NOMO-1 (cell line): Measurements from ENCODE around the gene RPS16.

ENCODE experiments used
- DNase-seq, 2 experiments: peaks; one replicate each; lab custom pipeline; 2025; ENCODE audit not compliant: unreplicated experiment in 2 of 2; lab: John Stamatoyannopoulos, UW

Gene RPS16

DNA sequence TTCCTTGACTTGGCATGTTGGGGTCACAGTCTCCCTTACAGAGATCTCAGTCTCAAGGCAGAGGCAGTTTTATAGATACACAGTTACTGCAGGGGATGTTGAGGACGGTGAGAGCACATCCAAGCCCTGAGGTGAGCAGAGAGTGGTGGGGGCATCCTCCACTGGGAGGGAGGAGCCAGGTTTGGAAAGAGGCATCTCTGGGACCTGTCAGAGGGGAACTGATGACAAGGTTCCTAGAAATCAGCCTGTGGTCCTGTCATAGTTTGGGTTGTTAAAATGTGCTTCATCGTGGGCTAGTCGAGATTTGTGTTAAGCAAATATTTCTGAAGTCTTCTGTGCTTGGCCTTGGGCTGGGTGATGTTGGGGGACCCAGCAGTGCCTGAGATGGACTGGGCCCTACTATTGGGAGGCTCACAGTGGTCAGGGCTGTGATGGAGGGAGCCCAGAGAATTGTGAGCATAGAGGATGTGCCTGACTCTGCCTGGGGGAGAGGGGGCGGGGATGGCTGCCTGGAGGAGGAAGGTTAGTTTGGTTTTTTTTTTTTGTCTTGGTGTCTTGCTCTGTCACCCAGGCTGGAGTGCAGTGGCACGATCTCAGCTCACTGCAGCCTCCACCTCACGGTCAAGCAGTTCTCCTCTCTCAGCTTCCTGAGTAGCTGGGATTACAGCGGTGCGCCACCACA, 13.5 kb upstream of the RPS16 start:
- no peak for DNase-seq

- DNase-seq = peak; percentile 34 to 65
These were observed 12.5 kb upstream of the RPS16 start for GRCh38 chr19:39448271-39448670.

GRCh38 chr19:39446365-39447084, 10.8 kb upstream of the RPS16 start:
- no peak for DNase-seq

DNA sequence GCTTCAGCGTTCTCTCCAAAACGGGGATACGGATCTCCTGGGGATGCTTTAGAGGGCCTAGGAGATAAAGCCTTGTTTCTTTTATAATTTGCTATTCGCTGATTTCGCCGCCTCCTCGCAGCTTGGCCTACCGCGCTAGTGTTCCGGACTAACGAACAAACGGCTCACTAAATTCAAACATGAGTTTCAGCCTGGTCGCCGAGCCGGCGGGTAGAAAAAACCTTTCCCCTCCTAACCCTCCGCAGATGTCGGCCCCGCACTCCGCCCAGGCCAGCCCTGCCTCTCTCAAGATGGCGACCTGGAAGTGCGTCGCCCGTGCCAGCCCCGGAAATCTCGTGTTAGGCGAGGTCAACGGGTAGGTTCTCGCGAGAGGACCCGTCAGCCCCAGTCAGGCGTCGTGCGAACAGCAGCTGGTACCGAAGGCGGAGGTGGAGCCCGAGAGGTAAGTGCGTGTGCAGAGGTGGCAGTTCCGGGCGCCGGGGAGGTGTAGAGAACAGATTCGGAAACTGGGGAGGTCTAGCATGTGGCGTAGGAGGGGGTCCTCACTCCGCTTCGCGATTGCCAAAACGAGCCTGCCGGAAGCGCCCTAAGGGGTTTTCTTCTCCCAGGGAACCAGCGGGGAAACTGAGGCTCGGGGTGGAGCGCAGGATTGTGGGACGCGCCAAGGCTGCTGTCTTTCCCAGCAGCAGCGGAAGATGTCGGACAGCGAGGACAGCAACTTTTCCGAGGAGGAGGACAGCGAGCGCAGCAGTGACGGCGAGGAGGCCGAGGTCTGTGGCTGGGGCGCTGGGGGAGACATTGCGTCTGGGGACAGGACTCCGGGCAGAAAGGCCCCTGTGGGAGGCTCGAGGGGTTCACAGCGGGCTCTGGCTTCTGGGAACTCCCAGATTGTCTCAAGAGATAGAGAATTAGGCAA, 9.7 kb upstream of the RPS16 start, which contains the start of gene SUPT5H:
Gene SUPT5H (plus strand): TSS at position 387 of the 916 bp plus-strand sequence. CDS start 309 bp downstream, at position 696.
- DNase-seq = peak; percentile 96 to 97

DNA sequence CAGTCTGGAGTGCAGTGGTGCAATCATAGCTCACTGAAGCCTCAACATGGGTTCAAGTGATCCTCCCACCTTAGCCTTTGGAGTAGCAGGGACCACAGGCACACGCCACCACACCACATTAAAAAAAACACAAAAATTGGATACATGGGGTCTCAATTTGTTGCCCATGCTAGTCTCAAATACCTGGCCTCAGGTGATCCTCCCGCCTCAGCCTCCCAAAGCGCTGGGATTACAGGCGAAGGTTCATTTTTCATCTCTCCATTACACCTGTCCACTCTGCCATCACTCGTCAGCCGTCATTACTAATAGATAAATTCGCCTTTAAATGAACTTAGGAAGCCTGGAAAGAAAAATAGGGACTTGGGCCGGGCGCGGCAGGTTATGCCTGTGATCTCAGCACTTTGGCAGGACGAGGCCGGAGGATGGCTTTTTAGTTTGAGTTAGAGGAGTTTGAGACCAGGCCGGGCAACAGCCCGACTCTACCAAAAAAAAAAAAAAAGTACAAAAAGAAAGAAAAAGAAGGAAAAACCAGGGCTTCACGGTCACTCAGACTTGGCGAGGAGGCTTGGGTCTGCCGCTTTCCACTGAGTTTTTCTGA, 8.9 kb upstream of the RPS16 start:
- no peak for DNase-seq

- DNase-seq = no peak
These were observed 2.7 kb upstream of the RPS16 start for GRCh38 chr19:39438270-39438934.

DNA sequence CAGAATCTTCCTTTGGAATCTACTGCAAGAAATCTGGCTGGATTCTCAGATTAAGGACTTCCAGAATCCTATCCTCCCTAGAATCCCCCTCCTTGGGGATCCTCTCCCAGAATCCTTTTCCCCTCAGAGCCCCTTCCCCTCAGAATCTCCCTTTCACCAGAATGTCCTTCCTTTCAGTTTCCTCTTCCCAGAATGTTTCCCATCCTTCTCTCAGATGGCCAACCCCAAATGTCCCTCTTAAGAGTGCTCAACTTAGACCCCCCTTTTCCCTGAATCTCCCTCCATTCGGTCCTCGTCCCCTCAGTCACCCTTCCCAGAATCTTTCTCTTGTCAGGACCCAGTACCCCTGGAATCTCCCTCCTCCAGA, 584 bp upstream of the RPS16 start:
- no peak for DNase-seq

DNA sequence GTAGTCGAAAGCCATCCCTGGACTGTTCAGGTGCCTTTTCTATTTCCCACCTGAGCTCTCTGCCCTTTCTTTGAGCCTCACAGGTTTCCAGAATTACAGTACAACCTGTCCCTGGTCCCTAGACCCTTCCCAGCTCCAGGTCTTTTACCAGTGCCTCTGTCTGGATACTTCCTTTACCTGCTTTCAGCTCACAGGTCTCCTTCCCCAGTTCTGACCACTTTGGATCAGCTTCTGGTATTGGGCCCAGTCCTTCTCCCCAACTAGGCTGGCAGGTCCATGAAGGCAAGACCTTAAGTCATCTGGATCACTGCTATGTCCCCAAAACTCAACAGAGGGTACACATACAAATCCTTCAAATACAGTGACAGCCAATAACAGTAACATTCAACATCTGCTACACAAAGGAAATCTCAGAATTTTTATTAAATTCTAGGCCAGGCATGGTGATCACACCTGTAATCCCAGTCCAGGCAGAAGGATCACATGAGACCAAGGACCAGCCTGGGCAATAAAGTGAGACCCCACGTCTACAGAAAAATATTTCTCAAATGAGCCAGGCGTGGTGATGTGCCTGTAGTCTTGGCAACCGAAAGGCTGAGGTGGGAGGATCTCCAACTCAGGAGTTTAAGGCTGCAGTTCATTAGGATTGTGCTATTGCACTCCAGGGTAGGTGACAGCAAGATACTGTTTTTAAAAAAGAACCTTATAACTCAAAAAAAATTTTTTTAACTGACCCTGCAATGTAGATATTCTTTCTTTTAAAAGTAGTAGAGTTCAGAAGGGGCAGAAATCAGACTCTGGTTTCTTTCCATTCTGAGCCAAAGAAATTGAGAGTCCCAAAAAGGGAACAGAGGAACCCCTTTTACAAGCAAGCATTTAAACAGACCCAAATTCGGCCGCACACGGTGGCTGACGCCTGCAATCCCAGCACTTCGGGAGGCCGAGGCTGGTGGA, 1.3 kb downstream of the RPS16 start:
- DNase-seq = peak in 1 of 2 experiments; percentile 12

DNA sequence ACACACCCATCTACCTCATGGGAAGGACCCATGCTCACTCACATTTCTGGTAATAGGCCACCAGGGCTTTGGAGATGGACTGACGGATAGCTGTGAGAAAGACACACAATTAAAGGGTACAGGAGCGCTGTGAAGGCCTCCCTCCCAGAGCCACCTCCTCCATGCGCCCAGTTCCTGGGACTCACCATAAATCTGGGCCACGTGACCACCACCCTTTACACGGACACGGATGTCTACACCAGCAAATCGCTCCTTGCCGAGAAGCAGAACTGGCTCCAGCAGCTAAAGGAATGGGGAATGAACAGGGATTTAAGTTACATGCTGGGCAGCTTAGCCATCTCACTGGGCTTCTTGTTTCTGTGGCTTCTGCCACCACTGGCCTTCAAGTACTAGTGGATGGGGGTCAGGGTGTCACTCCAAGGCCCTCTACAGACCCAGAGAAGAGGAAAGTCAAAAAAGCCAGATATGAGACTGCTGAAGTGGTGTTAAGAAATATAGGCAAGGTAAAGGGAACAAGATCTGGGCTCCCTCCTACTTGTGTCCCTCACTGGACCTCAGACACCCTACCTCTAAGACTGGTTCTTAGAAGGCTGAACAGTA, 2.2 kb downstream of the RPS16 start:
- DNase-seq = no peak

DNA sequence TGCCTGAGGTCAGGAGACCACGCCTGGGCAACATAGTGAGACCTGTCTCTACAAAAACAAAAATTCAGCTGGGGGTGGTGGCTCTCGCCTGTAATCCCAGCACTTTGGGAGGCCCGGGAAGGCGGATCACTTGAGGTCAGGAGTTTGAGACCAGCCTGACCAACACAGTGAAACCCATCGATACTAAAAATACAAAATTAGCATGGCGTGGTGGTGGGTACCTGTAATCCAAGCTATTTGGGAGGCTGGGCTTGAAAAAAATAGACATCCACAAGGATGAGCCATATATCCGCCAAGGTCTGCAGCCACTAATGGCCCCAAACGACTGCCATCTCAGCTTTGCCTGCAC, 3.1 kb downstream of the RPS16 start:
- no peak for DNase-seq

DNA sequence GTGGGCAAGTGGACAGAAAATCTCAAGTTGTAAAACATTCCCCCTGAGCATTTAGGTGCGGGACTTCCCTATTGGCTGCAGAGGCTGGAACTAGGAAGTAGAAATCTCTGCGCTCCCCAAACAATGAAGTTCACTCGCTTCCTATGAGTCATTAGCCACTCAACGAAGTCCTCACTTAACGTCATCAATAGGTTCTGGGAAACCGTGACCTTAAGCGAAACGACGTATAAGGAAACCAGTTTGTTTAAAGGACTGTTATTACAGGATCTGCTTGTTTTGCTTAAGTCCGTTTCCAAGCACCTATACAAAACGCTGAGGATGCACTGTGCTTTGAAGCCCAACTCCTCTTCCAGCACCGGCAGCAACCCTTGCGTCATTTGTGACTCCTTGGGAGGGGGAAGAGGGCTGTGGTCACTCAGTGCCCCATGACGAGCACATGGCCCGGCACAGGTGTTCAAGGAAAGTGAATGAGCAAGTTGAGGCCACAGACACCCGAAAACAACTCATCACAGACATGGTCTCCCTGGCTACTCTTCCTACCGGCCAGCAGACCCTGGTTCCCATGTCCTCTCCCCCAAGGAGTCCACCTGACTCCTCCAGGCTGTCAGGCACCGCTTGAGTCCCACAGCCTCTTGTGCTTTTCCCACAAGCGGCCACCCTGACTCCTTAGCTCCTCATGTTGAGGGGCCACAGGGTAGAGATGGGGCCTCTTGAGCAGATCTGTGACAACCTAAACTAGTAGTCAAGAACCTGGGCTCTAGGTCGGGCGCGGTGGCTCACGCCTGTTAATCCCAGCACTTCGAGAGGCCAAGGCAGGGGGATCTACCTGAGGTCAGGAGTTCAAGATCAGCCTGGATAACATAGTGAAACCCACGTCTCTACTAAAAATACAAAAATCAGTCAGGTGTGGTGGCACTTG, 4.8 kb downstream of the RPS16 start:
- DNase-seq = peak; percentile 76 to 94

- no peak for DNase-seq
These were observed 7.3 kb downstream of the RPS16 start for GRCh38 chr19:39428283-39429112.

- DNase-seq = no peak
These were observed 8.0 kb downstream of the RPS16 start for GRCh38 chr19:39427707-39428106.

GRCh38 chr19:39426170-39426569, 9.6 kb downstream of the RPS16 start:
- DNase-seq = no peak

GRCh38 chr19:39425744-39426143, 10.0 kb downstream of the RPS16 start:
- no peak for DNase-seq

- DNase-seq = no peak
These were observed 10.8 kb downstream of the RPS16 start for GRCh38 chr19:39424934-39425333.
